ENCODE data around the gene CD63.
A peak's percentile ranks its signal among the peaks of the same experiment; 100 is the strongest.

Gene CD63

DNA sequence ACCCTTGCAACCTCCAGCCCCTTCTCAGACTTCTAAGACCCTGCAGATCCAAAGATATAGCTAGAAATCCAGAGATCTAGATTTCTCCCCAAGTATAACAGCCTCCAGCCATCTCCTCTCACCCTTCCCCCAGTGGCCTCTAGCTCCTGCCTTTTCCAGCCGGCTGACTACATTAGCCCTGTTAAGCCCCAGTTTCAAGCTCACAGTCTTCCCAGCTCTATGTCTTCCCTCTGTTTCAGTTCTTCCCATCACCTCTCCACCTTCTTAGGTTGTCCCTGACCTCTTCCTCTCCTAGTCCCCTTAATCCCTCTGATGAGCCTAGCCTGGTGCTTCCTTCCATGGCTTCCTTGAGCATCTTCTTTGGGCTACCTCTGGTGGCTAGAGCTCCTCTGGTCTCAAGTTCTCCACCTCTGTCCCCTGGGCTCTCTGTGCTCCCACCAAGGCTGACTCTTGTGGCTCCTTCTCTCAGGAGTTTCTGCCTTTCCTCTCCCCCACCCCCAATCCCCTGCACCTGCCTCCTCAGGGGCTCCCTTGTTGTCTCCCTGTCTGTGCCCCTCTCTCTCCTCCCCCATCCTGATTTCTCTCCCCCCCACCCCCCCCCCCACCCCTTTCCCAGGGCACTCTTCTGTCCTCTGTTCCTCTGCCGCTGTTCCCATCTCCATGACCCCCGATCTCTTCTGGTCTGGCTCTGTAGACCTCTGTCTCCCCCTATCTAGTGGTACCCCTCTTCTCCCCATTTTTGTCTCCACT lies 13.3 kb upstream of the CD63 start:
- DNase-seq (ENCODE audit: low read depth in 1 of 2, low spot score in 1 of 2), result no peak

GRCh38 chr12:55739025-55739378 lies 10.2 kb upstream of the CD63 start:
- DNase-seq (ENCODE audit: low read depth in 1 of 2, low spot score in 1 of 2), result no peak

DNA sequence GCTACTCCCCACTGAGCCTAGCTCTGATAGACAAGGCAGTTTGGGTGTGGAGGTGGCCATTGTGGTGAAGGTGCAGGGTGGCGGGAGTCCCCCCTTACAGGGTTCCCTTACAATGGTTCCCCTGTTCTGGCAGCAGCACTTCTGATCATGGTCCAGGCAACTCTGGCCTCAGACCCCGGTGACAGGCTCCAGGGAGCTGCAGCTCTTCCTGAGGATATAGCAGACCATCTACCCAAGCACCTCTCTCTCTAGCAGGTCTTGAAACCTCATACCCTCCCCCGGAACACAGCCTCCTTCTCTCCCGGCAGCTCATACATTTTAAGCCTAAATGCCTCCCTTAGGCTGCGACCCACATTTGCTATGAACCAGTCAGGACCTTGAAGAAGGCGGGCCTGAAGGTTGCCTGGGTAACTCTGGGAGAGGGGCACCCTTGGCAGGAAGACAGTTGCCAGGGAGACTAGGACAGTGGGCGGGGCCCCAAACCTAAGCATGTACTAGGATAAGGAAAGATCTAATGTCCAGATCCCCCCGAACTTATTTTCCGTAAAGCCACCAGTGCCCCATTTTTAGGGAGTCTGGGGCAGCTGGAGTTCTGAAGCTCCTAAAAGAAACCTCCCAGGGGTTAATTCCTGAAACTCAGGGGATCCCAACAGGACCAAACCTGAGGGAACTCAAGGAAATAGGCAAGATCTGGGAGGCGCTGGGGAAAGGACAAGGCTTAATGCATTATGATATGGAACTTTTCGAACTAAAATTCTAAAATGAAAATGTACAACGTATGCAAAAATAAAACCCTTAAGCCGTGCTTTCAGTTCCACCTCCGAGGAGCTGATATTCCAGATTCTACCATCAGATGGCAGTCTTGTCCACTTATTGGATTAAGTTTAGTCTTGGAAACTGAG lies 9.6 kb upstream of the CD63 start:
- peak; percentile 45 for DNase-seq (ENCODE audit: low read depth in 1 of 2, low spot score in 1 of 2)

DNA sequence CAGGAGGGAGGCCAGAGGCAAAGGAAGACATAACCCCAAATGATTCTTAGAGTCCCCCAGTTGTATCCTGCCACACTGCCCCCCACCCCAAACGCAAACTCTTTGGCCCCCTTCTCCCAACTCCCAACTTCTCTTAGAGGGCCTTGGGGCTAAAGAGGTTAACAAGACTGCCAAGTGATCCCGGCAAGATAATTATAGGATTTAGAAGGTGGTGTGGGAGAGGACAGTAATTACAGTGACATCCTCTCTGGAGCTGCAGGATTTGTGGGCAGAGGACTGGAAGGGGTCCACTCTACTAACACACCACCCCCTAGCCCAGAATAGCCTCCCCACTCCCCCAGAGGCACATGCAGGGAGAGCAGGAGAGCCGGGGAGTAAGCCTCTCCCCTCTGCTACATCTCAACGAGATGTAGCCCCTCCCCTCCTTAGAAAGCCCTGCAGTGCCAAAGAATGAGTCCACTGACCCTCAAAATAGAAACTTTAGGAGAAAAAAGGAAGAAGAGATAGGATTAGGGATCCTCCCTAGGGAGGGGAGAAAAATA lies 8.8 kb upstream of the CD63 start:
- no peak for DNase-seq (ENCODE audit: low read depth in 1 of 2, low spot score in 1 of 2)

- peak in 1 of 2 donors; percentile 34 for DNase-seq (ENCODE audit: low read depth in 1 of 2, low spot score in 1 of 2)
Observed at GRCh38 chr12:55736780-55737580, 8.2 kb upstream of the CD63 start.

DNA sequence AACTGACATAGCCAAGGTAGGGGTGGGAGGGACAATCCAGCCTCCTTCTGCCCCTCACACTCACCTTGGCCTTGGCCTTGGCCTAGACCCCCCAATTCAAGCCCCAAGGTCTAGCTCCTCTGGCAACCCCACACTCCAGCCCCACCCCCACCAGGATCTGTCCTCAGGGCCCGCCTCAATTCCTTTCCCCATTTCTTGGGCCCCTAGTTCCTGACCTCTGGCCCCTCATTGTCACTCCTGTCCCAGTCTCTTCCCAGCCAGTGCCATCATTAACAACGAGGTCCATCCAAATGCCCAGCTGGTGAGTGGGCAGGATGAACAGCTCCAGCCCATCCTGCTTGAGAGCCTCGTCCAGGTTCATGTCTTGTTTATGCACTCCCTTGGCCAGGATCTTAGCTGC lies 7.3 kb upstream of the CD63 start:
- no peak for DNase-seq (ENCODE audit: low read depth in 1 of 2, low spot score in 1 of 2)

DNA sequence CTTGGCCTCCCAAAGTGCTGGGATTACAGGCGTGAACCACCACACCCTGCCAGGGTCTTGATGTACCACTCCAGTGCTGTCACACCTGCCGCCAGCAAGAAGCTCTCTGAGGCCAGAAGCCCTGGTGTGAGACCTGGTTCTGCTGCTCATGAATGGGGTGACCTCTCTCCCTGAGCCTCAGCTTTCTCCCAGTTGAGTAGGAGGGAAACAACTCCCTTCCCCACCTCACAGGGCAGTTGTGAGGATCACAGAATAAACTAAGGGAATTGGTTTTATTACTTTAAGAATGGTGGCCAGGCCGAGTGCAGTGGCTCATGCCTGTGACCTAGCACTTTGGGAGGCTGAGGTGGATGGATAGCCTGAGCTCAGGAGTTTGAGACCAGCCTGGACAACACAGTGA lies 5.8 kb upstream of the CD63 start:
- DNase-seq (ENCODE audit: low read depth in 1 of 2, low spot score in 1 of 2), result no peak

GRCh38 chr12:55733858-55734257 lies 5.0 kb upstream of the CD63 start:
- DNase-seq (ENCODE audit: low read depth in 1 of 2, low spot score in 1 of 2), result no peak

GRCh38 chr12:55733021-55733555 lies 4.3 kb upstream of the CD63 start:
- no peak for DNase-seq (ENCODE audit: low read depth in 1 of 2, low spot score in 1 of 2)

DNA sequence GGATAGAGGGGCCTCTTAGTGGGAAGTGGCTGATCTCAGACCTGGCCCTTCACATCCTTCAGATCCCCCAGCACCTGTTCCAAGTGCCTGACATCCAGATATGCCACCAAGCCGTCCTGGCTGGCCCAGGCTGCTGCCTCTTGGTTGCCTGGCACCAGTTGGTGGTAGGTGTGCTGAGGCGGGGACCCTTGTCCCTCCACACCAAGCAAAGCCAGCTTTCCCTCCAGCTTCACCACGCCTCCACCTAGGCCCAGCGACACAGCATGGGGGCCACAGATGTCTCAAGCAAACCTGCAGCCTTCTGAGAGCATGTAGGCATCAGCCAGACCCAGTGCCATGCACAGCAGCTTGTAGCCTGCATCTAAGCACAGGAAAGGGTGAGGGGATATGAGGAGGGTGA lies 3.5 kb upstream of the CD63 start:
- no peak for DNase-seq (ENCODE audit: low read depth in 1 of 2, low spot score in 1 of 2)

DNA sequence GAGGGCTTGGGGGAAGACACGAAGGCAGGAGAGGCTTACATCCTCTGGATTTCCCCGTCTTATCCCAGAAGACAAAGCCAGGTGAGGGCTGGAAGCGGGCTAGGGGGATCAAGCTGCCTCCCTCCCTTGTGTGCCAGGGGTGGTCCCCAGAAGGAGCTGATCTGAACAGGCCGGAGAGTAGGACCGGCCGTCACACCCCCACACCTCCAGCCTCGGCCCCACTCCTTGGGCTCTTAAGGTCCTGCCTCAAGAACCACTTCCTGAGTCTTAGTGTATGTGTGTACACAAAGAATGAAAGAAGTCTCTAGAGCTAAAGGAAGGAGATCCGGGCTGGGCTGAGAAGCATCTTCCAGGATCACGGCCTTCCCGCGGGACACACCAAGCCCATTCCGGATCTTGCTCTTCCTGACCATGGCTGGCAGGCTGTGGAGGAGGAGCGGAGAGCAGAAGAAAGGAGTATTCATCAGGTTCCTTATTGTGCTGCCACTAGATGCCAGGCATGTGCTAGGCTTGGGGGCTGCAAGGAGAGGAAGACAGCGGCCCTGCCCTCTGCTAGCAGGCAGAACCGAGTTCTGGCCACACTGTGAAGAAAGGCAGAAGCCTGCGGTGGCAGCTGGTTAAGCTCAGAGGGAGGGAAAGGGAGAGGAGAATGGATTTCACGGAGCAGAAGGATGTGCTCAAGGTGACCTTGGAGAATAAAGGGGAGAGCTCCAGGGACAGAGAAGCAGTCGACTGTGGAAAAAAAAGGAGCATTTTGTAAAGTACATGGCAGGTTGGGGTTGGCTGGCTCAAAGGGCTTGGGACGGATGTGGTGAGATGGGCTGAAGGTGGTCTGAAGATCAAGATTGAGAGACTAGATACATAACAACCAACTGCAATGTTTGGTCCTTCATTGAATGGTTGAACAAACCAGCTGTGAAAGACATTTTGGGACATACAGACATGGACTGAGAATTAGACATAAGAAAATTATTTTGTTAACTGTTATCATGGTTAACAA lies 1.3 kb upstream of the CD63 start:
- no peak for DNase-seq (ENCODE audit: low read depth in 1 of 2, low spot score in 1 of 2)

GRCh38 chr12:55728186-55728938 lies 447 bp downstream of the CD63 start:
- no peak for DNase-seq (ENCODE audit: low read depth in 1 of 2, low spot score in 1 of 2)

- no peak for DNase-seq (ENCODE audit: low read depth in 1 of 2, low spot score in 1 of 2)
Observed at GRCh38 chr12:55727643-55728185, 1.1 kb downstream of the CD63 start.

- DNase-seq (ENCODE audit: low read depth in 1 of 2, low spot score in 1 of 2), result no peak
Observed at GRCh38 chr12:55726971-55727370, 1.8 kb downstream of the CD63 start.

- DNase-seq (ENCODE audit: low read depth in 1 of 2, low spot score in 1 of 2), result no peak
Observed at GRCh38 chr12:55725556-55725955, 3.3 kb downstream of the CD63 start.

- no peak for DNase-seq (ENCODE audit: low read depth in 1 of 2, low spot score in 1 of 2)
Observed at GRCh38 chr12:55724940-55725309, 3.9 kb downstream of the CD63 start.

DNA sequence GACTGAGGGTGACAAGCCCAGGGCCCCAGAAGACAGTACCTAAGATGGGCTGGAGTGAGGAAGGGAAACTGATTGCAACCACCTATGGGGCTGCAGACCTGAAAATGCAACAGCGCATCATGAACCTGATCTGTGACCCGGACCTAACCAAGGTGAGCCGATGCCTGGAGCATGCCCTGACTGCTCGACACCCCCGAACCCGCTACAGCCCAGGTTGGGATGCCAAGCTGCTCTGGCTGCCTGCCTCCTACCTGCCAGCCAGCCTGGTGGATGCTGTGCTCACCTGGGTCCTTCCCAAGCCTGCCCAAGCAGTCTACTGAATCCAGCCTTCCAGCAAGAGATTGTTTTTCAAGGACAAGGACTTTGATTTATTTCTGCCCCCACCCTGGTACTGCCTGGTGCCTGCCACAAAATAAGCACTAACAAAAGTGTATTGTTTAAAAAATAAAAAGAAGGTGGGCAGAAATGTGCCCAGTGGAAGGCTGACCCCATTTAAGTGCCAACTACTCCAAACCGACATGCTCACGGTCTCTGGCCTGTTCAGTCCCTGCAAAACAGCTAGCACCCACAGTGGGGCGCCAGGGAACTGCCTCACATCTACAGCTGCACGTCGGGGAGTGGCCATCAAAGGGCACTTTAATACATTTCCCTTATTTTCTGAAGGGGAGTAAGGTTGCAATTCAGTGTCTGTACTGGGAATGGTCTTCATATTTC lies 4.4 kb downstream of the CD63 start:
- DNase-seq (ENCODE audit: low read depth in 1 of 2, low spot score in 1 of 2), result peak; percentile 38 to 47

DNA sequence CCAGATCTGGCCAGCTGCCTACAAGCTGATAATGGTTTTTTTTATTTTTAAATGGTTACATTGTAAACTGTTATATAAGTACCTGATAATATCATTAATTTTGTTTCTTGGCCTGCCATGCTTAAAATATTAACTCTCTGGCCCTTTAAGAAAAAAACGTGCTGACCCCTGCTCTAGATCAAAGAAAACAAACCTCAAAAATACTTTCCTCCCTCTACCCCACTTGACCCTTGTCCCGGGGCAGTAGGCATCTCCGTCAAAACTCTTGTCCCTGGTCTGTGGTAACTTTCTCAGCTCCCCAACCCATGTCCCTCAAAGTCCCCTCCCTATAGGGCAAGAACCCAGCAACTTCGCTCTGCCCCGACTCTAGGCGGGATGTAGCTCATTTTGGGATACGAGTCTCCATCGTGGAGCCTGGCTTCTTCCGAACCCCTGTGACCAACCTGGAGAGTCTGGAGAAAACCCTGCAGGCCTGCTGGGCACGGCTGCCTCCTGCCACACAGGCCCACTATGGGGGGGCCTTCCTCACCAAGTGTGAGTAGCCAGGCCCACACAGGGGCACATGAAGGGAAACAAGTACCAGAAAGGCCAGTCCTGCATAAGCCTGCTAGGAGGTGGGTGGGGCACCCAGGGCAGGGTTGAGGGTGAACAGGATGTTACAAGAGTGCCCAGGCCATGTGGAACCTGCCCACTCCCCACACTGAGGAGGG lies 5.1 kb downstream of the CD63 start:
- no peak for DNase-seq (ENCODE audit: low read depth in 1 of 2, low spot score in 1 of 2)
